H9 (cell line): Measurements from ENCODE around the gene SLC39A12. TPM values are rescaled to one million over a fixed set of nuclear protein-coding genes. Genes with fewer than 3 reads are reported as not detected.

Experiments
- DNase-seq: peaks from one replicate; pipeline ENCODE4 v3.0.0-alpha.2; 2017
- H2AFZ ChIP-seq: one replicate; pipeline ENCODE4 v1.6.1; 2013; ENCODE audit warnings: mild to moderate bottlenecking, low read length, control low read depth, moderate library complexity
- H2AK5ac ChIP-seq: 2 replicates; pipeline ENCODE4 v1.6.1; 2013; ENCODE audit warnings: low read length, control low read depth, mixed read lengths; ENCODE audit not compliant: insufficient read length
- H2BK120ac ChIP-seq: one replicate; pipeline ENCODE4 v1.6.1; 2013; ENCODE audit warnings: low read depth, mild to moderate bottlenecking, low read length, control low read depth, inconsistent platforms; ENCODE audit not compliant: poor library complexity, severe bottlenecking
- H2BK12ac ChIP-seq: 2 replicates; pipeline ENCODE4 v1.6.1; 2013; ENCODE audit warnings: low read length, control low read depth, mixed read lengths, low read depth; ENCODE audit not compliant: insufficient read length
- H2BK15ac ChIP-seq: 2 replicates; pipeline ENCODE4 v1.6.1; 2013; ENCODE audit warnings: low read depth, low read length, control low read depth
- H2BK20ac ChIP-seq: one replicate; pipeline ENCODE4 v1.6.1; 2013; ENCODE audit warnings: low read depth, mild to moderate bottlenecking, low read length, control low read depth, inconsistent platforms; ENCODE audit not compliant: poor library complexity, severe bottlenecking
- H2BK5ac ChIP-seq: 2 replicates; pipeline ENCODE4 v1.6.1; 2013; ENCODE audit warnings: low read length, control low read depth, mixed read lengths; ENCODE audit not compliant: insufficient read length
- H3K14ac ChIP-seq: 2 replicates; pipeline ENCODE4 v1.6.1; 2013; ENCODE audit warnings: low read length, control low read depth; ENCODE audit not compliant: insufficient read depth
- H3K18ac ChIP-seq: 2 replicates; pipeline ENCODE4 v1.6.1; 2013; ENCODE audit warnings: low read depth, mild to moderate bottlenecking, mixed read lengths, low read length, control low read depth; ENCODE audit not compliant: insufficient read length
- H3K23ac ChIP-seq: 2 replicates; pipeline ENCODE4 v1.6.1; 2013; ENCODE audit warnings: low read length, control low read depth, mixed read lengths, low read depth; ENCODE audit not compliant: insufficient read length
- H3K23me2 ChIP-seq: 2 replicates; pipeline ENCODE4 v1.6.1; 2013; ENCODE audit warnings: low read depth, mild to moderate bottlenecking, mixed read lengths, low read length, control low read depth; ENCODE audit not compliant: insufficient read length, poor library complexity, severe bottlenecking
- H3K27ac ChIP-seq: 2 replicates; pipeline ENCODE4 v1.5.1; 2013; ENCODE audit warnings: low read length, control low read depth, mixed read lengths, low read depth; ENCODE audit not compliant: insufficient read length
- H3K27me3 ChIP-seq: 2 replicates; pipeline ENCODE4 v1.6.1; 2013; ENCODE audit warnings: low read length, control low read depth, inconsistent platforms; ENCODE audit not compliant: insufficient read depth
- H3K4ac ChIP-seq: 2 replicates; pipeline ENCODE4 v1.6.1; 2013; ENCODE audit warnings: low read depth, mild to moderate bottlenecking, control low read depth, inconsistent platforms, low read length, moderate library complexity
- H3K4me1 ChIP-seq: 2 replicates; pipeline ENCODE4 v1.6.1; 2013; ENCODE audit warnings: low read length, control low read depth, inconsistent platforms; ENCODE audit not compliant: insufficient read depth
- H3K4me2 ChIP-seq: 2 replicates; pipeline ENCODE4 v1.6.1; 2013; ENCODE audit warnings: low read length, control low read depth, mixed read lengths; ENCODE audit not compliant: insufficient read length, insufficient read depth
- H3K56ac ChIP-seq: 2 replicates; pipeline ENCODE4 v1.6.1; 2013; ENCODE audit warnings: low read depth, mild to moderate bottlenecking, mixed read lengths, low read length, control low read depth; ENCODE audit not compliant: insufficient read length
- H3K79me1 ChIP-seq: 2 replicates; pipeline ENCODE4 v1.6.1; 2013; ENCODE audit warnings: low read depth, mild to moderate bottlenecking, moderate library complexity, low read length, control low read depth, inconsistent platforms; ENCODE audit not compliant: insufficient read depth, poor library complexity, severe bottlenecking
- H3K79me2 ChIP-seq: 2 replicates; pipeline ENCODE4 v1.6.1; 2013; ENCODE audit warnings: low read length, control low read depth, inconsistent platforms; ENCODE audit not compliant: insufficient read depth
- H3K9ac ChIP-seq: 2 replicates; pipeline ENCODE4 v1.6.1; 2013; ENCODE audit warnings: low read length, control low read depth, mixed read lengths; ENCODE audit not compliant: insufficient read length; ENCODE audit errors: extremely low read depth
- H3K9me3 ChIP-seq: one replicate; pipeline ENCODE4 v1.6.1; 2013; ENCODE audit warnings: low read depth, low read length, inconsistent platforms; ENCODE audit not compliant: control insufficient read depth
- H3T11ph ChIP-seq: one replicate; pipeline ENCODE4 v1.6.1; 2013; ENCODE audit warnings: mild to moderate bottlenecking, low read length, control low read depth, inconsistent platforms
- H4K20me1 ChIP-seq: one replicate; pipeline ENCODE4 v1.6.1; 2013; ENCODE audit not compliant: control insufficient read depth, insufficient read length, insufficient read depth
- H4K5ac ChIP-seq: 2 replicates; pipeline ENCODE4 v1.6.1; 2013; ENCODE audit warnings: low read depth, mild to moderate bottlenecking, mixed read lengths, low read length, control low read depth; ENCODE audit not compliant: insufficient read length
- H4K8ac ChIP-seq: replicated peaks from 2 replicates; pipeline ENCODE4 v1.6.1; 2013; ENCODE audit warnings: low read length, control low read depth, mixed read lengths, low read depth; ENCODE audit not compliant: insufficient read length
- H4K91ac ChIP-seq: 2 replicates; pipeline ENCODE4 v1.6.1; 2013; ENCODE audit warnings: low read depth, mild to moderate bottlenecking, moderate library complexity, mixed read lengths, low read length, control low read depth; ENCODE audit not compliant: insufficient read length
- H3K27ac Mint-ChIP-seq, 3 experiments: 2 replicates in 2 of 3; 3 replicates in 1 of 3; pipeline ENCODE4 v1.8.0; 2020 to 2021; ENCODE audit warnings: mixed read lengths in 3 of 3, mild to moderate bottlenecking in 1 of 3, moderate library complexity in 1 of 3
- H3K27me3 Mint-ChIP-seq: 2 replicates; pipeline ENCODE4 v1.8.0; 2021; ENCODE audit warnings: low read depth, mild to moderate bottlenecking, moderate library complexity, mixed read lengths
- H3K36me3 Mint-ChIP-seq, 3 experiments: 2 replicates in 2 of 3; 3 replicates in 1 of 3; pipeline ENCODE4 v1.8.0; 2020 to 2021; ENCODE audit warnings: low read depth in 3 of 3, mixed read lengths in 3 of 3; ENCODE audit not compliant: insufficient read depth in 1 of 3
- H3K4me1 Mint-ChIP-seq, 2 experiments: 2 replicates each; pipeline ENCODE4 v1.8.0; 2020; ENCODE audit warnings: mixed read lengths in 2 of 2
- H3K4me3 Mint-ChIP-seq, 2 experiments: 2 replicates in 1 of 2; 3 replicates in 1 of 2; pipeline ENCODE4 v1.8.0; 2020 to 2021; ENCODE audit warnings: mild to moderate bottlenecking in 2 of 2, mixed read lengths in 2 of 2, moderate library complexity in 1 of 2
- H3K9me3 Mint-ChIP-seq, 2 experiments: 2 replicates in 1 of 2; 3 replicates in 1 of 2; pipeline ENCODE4 v1.8.0; 2020; ENCODE audit warnings: mild to moderate bottlenecking in 2 of 2, mixed read lengths in 2 of 2, moderate library complexity in 1 of 2
- CTCF ChIP-seq: fragments of 200-600 bp; sonication (generic); conservative IDR thresholded peaks from 3 replicates; pipeline ENCODE4 v1.8.0; 2021; ENCODE audit warnings: antibody characterized with exemption, mild to moderate bottlenecking
- WGBS: extraction: QIAGEN DNeasy Blood & Tissue Kit; methylation state at CpG from one replicate; pipeline ENCODE4 v1.1.7; 2013; ENCODE audit warnings: missing lambda C conversion rate, low lambda C conversion rate, mixed read lengths; ENCODE audit not compliant: insufficient read length; ENCODE audit errors: extremely low coverage; 5-methylcytosine and 5-hydroxymethylcytosine counted together
- total RNA-seq: library from RNA; stranded (reverse); gene quantifications from 2 replicates; pipeline ENCODE4 v1.2.1, GENCODE V29; 2021

SLC39A12 gene
- total RNA-seq, 1 experiment from 2014 or later: not detected

- Histone ChIP-seq H4K91ac (no peak overlapping the region), H2BK5ac (no peak overlapping the region), H3T11ph (no peak overlapping the region), H3K14ac (no peak overlapping the region), H3K4ac (no peak overlapping the region), H2AFZ (no peak overlapping the region), H3K79me1 (no peaks in the 10 kb centered on the region), H3K9me3 (no peaks in the 10 kb centered on the region), H4K8ac (no peak overlapping the region), H4K20me1 (no peaks in the 10 kb centered on the region), H2BK120ac (no peak overlapping the region), H3K27me3 (no peaks in the 10 kb centered on the region), H2BK20ac (no peak overlapping the region), H2AK5ac (no peak overlapping the region), H4K5ac (no peak overlapping the region), H2BK15ac (no peak overlapping the region), H3K23me2 (no peaks in the 10 kb centered on the region), H2BK12ac (no peak overlapping the region), H3K9ac (no peak overlapping the region), H3K4me2 (no peak overlapping the region), H3K79me2 (no peaks in the 10 kb centered on the region), H3K23ac (no peak overlapping the region), H3K4me1 (no peaks in the 10 kb centered on the region), H3K56ac (no peak overlapping the region), H3K18ac (no peak overlapping the region), H3K27ac (no peak overlapping the region)
- Mint-ChIP-seq H3K36me3 (peaks cover 0 to 12% (median 2%) of the 10 kb centered on the region in 3 experiments; a peak in 4 of 7 replicates), H3K4me3 (no peak overlapping the region), H3K9me3 (peaks cover 13 to 23% of the 10 kb centered on the region in 2 experiments), H3K27ac (no peak overlapping the region), H3K27me3 (no peaks in the 10 kb centered on the region; the same call in 1 of the 2 replicates), H3K4me1 (no peaks in the 10 kb centered on the region)
- no peak for TF ChIP-seq CTCF
- WGBS: no CpG with 5 or more reads among the region's 2 CpGs
- DNase-seq: no peak
These were observed 70.2 kb downstream of the SLC39A12 start for GRCh38 chr10:18021725-18022480.
